SK-N-MC (cell line): Measurements from ENCODE around the gene EXTL1.

Source experiments
- EZH2 ChIP-seq: fragments of 200-600 bp; sonication (generic); IDR thresholded peaks from one replicate; pipeline ENCODE4 v1.6.1; 2017; ENCODE audit warnings: antibody characterized with exemption
- POLR2AphosphoS5 ChIP-seq: IDR thresholded peaks from 2 replicates; pipeline ENCODE4 v1.6.1; 2012; ENCODE audit warnings: mild to moderate bottlenecking, low read depth, low read length, borderline replicate concordance

GRCh38 chr1:25996966-25997827 lies 24.4 kb upstream of the EXTL1 start:
- TF ChIP-seq POLR2AphosphoS5 (no peak), EZH2 (no peak)
